MM.1S (cell line): Measurements from ENCODE around the gene HECW1.

Experiments used
- DNase-seq: peaks from one replicate; pipeline ENCODE4 v3.0.0-alpha.2; 2015
- H2AFZ ChIP-seq: fragments of 300-600 bp; sonication (generic); 2 replicates; pipeline ENCODE4 v1.6.0; 2016; ENCODE audit warnings: antibody characterized with exemption, low read length
- H3F3A ChIP-seq: fragments of 300-600 bp; sonication (generic); 2 replicates; pipeline ENCODE4 v1.6.1; 2016; ENCODE audit warnings: mild to moderate bottlenecking, antibody characterized with exemption, low read length, moderate library complexity, mixed read lengths; ENCODE audit not compliant: insufficient read depth
- H3K27ac ChIP-seq: fragments of 300-600 bp; sonication (generic); 2 replicates; pipeline ENCODE4 v1.5.1; 2016; ENCODE audit warnings: mild to moderate bottlenecking, low read length
- H3K27me3 ChIP-seq: fragments of 300-600 bp; sonication (generic); replicated peaks from 2 replicates; pipeline ENCODE4 v1.6.0; 2016; ENCODE audit warnings: low read length; ENCODE audit not compliant: insufficient read depth
- H3K36me3 ChIP-seq: fragments of 300-600 bp; sonication (generic); replicated peaks from 2 replicates; pipeline ENCODE4 v1.6.1; 2016; ENCODE audit warnings: mild to moderate bottlenecking, low read length, mixed read lengths; ENCODE audit not compliant: insufficient read depth
- H3K4me1 ChIP-seq: fragments of 300-600 bp; sonication (generic); 2 replicates; pipeline ENCODE4 v1.6.1; 2016; ENCODE audit warnings: low read length, mixed read lengths
- H3K4me2 ChIP-seq: fragments of 300-600 bp; sonication (generic); 2 replicates; pipeline ENCODE4 v1.6.0; 2016; ENCODE audit warnings: low read depth, low read length
- H3K4me3 ChIP-seq: fragments of 300-600 bp; sonication (generic); 2 replicates; pipeline ENCODE4 v1.5.1; 2016; ENCODE audit warnings: low read length, mixed read lengths
- H3K79me2 ChIP-seq: fragments of 300-600 bp; sonication (generic); 2 replicates; pipeline ENCODE4 v1.6.1; 2016; ENCODE audit warnings: mixed run types, low read length, mixed read lengths
- H3K9ac ChIP-seq: fragments of 300-600 bp; sonication (generic); 2 replicates; pipeline ENCODE4 v1.6.1; 2016; ENCODE audit warnings: low read length, mixed read lengths
- H3K9me2 ChIP-seq: fragments of 300-600 bp; sonication (generic); replicated peaks from 2 replicates; pipeline ENCODE4 v1.6.1; 2016; ENCODE audit warnings: mild to moderate bottlenecking, low read length, mixed read lengths; ENCODE audit not compliant: insufficient read depth
- H3K9me3 ChIP-seq: fragments of 300-600 bp; sonication (generic); replicated peaks from 2 replicates; pipeline ENCODE4 v1.6.1; 2016; ENCODE audit warnings: mild to moderate bottlenecking, low read length, mixed read lengths; ENCODE audit not compliant: insufficient read depth
- H4K20me1 ChIP-seq: fragments of 300-600 bp; sonication (generic); 2 replicates; pipeline ENCODE4 v1.6.1; 2016; ENCODE audit warnings: mild to moderate bottlenecking, low read length, moderate library complexity, mixed read lengths; ENCODE audit not compliant: insufficient read depth
- EZH2 ChIP-seq: fragments of 300-600 bp; sonication (generic); optimal IDR thresholded peaks from 2 replicates; pipeline ENCODE3; 2017; ENCODE audit warnings: low read depth, mild to moderate bottlenecking, antibody characterized with exemption, low read length, mixed read lengths
- EZH2phosphoT487 ChIP-seq: fragments of 300-600 bp; sonication (generic); IDR thresholded peaks from 2 replicates; pipeline ENCODE4 v1.6.1; 2018; ENCODE audit warnings: antibody characterized with exemption, low read length
- TF ChIP-seq, protein P1 (sequence below): fragments of 300-600 bp; sonication (generic); IDR thresholded peaks from 2 replicates; pipeline ENCODE4 v1.5.1; 2016; ENCODE audit warnings: antibody characterized with exemption, low read length, mixed read lengths

HECW1 gene

DNA sequence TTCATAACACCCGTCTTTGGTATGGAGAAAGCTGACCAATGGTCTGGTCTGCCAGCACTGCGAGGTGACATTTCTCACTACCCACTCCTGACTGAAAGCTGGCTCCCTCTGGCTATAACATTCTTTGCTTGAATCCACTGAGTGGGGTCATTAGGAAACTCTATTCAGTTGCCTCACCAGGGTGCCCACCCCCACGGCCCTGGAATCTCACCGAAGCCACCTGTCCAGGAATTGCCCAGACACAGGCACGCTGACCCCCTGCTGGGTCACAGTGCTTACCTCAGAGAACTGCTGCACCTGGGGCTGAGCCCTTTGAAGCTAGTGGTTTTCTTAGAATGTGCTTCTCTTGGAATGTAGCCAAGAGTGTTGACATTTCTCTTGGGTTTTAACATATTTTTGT is 28.6 kb downstream of the HECW1 start:
- no peak overlapping the region for H3K4me2 ChIP-seq
- no peaks in the 10 kb centered on the region for H3F3A ChIP-seq
- no peak for TF ChIP-seq EZH2phosphoT487
- TF ChIP-seq, protein P1, sequence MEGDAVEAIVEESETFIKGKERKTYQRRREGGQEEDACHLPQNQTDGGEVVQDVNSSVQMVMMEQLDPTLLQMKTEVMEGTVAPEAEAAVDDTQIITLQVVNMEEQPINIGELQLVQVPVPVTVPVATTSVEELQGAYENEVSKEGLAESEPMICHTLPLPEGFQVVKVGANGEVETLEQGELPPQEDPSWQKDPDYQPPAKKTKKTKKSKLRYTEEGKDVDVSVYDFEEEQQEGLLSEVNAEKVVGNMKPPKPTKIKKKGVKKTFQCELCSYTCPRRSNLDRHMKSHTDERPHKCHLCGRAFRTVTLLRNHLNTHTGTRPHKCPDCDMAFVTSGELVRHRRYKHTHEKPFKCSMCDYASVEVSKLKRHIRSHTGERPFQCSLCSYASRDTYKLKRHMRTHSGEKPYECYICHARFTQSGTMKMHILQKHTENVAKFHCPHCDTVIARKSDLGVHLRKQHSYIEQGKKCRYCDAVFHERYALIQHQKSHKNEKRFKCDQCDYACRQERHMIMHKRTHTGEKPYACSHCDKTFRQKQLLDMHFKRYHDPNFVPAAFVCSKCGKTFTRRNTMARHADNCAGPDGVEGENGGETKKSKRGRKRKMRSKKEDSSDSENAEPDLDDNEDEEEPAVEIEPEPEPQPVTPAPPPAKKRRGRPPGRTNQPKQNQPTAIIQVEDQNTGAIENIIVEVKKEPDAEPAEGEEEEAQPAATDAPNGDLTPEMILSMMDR = no peak
- TF ChIP-seq EZH2 = no peak
- peak; percentile 74 for DNase-seq
- no peak overlapping the region; the same call in 1 of the 2 replicates for H3K27ac ChIP-seq
- no peaks in the 10 kb centered on the region for H3K79me2 ChIP-seq
- no peaks in the 10 kb centered on the region for H3K36me3 ChIP-seq
- H3K9ac ChIP-seq = no peak overlapping the region
- H3K9me2 ChIP-seq = no peaks in the 10 kb centered on the region
- no peaks in the 10 kb centered on the region for H3K27me3 ChIP-seq
- H4K20me1 ChIP-seq = no peaks in the 10 kb centered on the region
- H2AFZ ChIP-seq = no peak overlapping the region
- no peaks in the 10 kb centered on the region for H3K4me1 ChIP-seq
- no peak overlapping the region for H3K4me3 ChIP-seq
- H3K9me3 ChIP-seq = no peaks in the 10 kb centered on the region

DNA sequence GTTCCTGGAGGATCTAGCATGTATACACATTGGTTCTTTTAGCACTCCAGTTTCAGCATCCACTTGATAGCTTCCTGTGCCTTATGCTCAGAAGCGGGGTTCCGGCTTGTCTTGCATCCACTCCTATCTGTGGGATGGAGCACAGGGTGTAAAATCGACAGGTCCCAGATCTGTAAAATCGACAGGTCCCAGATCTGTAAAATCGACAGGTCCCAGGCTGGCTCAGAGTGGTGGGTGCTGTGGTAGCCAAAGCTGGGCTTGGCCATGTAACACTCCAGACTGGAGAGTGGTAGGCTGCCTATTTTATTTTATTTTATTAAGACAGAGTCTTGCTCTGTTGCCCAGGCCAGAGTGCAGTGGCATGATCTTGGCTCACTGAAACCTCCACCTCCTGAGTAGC is 30.3 kb downstream of the HECW1 start:
- H4K20me1 ChIP-seq = no peaks in the 10 kb centered on the region
- no peak overlapping the region for H3K4me3 ChIP-seq
- H3F3A ChIP-seq = no peaks in the 10 kb centered on the region
- no peak overlapping the region for H2AFZ ChIP-seq
- no peaks in the 10 kb centered on the region for H3K9me2 ChIP-seq
- no peaks in the 10 kb centered on the region for H3K9me3 ChIP-seq
- no peaks in the 10 kb centered on the region for H3K4me1 ChIP-seq
- H3K36me3 ChIP-seq = no peaks in the 10 kb centered on the region
- no peaks in the 10 kb centered on the region for H3K27me3 ChIP-seq
- no peak overlapping the region for H3K27ac ChIP-seq
- no peak overlapping the region for H3K4me2 ChIP-seq
- H3K79me2 ChIP-seq = no peaks in the 10 kb centered on the region
- H3K9ac ChIP-seq = no peak overlapping the region
- no peak for DNase-seq
- TF ChIP-seq, protein P1 = no peak
- TF ChIP-seq EZH2 = no peak
- TF ChIP-seq EZH2phosphoT487 = no peak

DNA sequence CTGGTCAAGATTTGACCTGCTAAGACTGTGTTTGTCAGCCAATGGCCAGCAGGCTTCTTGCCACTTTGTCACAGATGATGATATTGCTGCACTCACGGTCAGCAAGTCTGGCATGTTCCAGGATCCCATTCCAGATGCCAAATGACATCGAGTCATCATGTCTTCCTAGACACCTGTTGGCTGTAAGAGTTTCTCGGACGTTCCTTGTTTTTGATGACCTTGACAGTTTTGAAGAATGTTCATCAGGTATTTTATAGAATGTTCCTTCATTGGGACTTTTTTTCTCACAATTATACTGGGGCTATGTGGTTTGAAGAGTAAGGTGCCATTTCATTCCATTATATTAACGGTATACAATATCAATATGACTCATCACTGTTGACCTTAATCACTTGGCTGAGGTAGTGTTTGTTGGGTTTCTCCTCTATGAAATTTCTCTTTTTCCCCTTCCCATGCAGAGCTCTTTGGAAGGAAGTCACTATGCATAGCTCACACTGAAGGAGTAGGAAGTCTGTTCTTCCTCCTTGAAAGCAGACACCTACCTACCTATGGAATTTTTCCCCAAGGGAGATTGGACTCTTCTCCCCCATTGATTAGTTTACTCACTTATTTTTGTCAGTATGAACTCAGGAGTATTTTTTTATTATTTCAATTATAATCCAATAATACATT is 31.6 kb downstream of the HECW1 start:
- H2AFZ ChIP-seq = no peak overlapping the region
- H3K27ac ChIP-seq = no peak overlapping the region
- no peaks in the 10 kb centered on the region for H3F3A ChIP-seq
- no peak overlapping the region for H3K9ac ChIP-seq
- H3K9me2 ChIP-seq = no peaks in the 10 kb centered on the region
- H3K4me3 ChIP-seq = no peak overlapping the region
- no peaks in the 10 kb centered on the region for H4K20me1 ChIP-seq
- DNase-seq = no peak
- no peaks in the 10 kb centered on the region for H3K4me1 ChIP-seq
- TF ChIP-seq EZH2phosphoT487 = no peak
- TF ChIP-seq, protein P1 = no peak
- no peak for TF ChIP-seq EZH2
- no peaks in the 10 kb centered on the region for H3K79me2 ChIP-seq
- H3K9me3 ChIP-seq = no peaks in the 10 kb centered on the region
- no peak overlapping the region for H3K4me2 ChIP-seq
- H3K27me3 ChIP-seq = no peaks in the 10 kb centered on the region
- no peaks in the 10 kb centered on the region for H3K36me3 ChIP-seq
